HepG2 (cell line): ENCODE data around the gene PPP1R1B. TPM values are rescaled to one million over a fixed set of nuclear protein-coding genes. Genes with fewer than 3 reads are reported as not detected.
A peak's percentile ranks its signal among the peaks of the same experiment; 100 is the strongest.

Experiments used
- ARID3A ChIP-seq: IDR thresholded peaks from 2 replicates; pipeline ENCODE4 v1.6.1; 2012; ENCODE audit warnings: low read depth, low read length, improper control_type of control experiment
- BRCA1 ChIP-seq: sonication (generic); formaldehyde crosslinking; IDR thresholded peaks from 2 replicates; pipeline ENCODE4 v1.4.0; 2020; ENCODE audit warnings: missing genetic modification reagents
- CREB1 ChIP-seq, 2 experiments: fragments of 450-650 bp in 1 of 2; IDR thresholded peaks; 2 replicates each; pipeline ENCODE4 v1.6.1; 2016 to 2017; ENCODE audit warnings: control low read depth in 1 of 2, mild to moderate bottlenecking in 1 of 2, missing compliant biosample characterization in 1 of 2, missing genetic modification characterization in 1 of 2
- ERF ChIP-seq: IDR thresholded peaks from 2 replicates; pipeline ENCODE4 v1.6.1; 2018; ENCODE audit warnings: missing biosample characterization, missing genetic modification reagents
- FOXJ3 ChIP-seq: sonication (generic); formaldehyde crosslinking; IDR thresholded peaks from 2 replicates; pipeline ENCODE4 v1.4.0; 2020; ENCODE audit warnings: missing genetic modification reagents, mild to moderate bottlenecking, borderline replicate concordance
- FOXO1 ChIP-seq: sonication (generic); formaldehyde crosslinking; IDR thresholded peaks from 2 replicates; pipeline ENCODE4 v1.4.0; 2020; ENCODE audit warnings: missing genetic modification reagents
- HNRNPL ChIP-seq: fragments of 200-400 bp; formaldehyde crosslinking; IDR thresholded peaks from 2 replicates; pipeline ENCODE4 v1.6.1; 2017; ENCODE audit warnings: mild to moderate bottlenecking, low read depth, low read length
- YY1 ChIP-seq: IDR thresholded peaks from 2 replicates; pipeline ENCODE4 v1.6.1; 2011; ENCODE audit warnings: low read length, low read depth, moderate library complexity, mild to moderate bottlenecking; ENCODE audit not compliant: insufficient read depth, insufficient replicate concordance
- ZBTB43 ChIP-seq: sonication (generic); formaldehyde crosslinking; conservative IDR thresholded peaks from 2 replicates; pipeline ENCODE4 v1.4.0; 2020; ENCODE audit warnings: missing genetic modification reagents
- ZBTB7A ChIP-seq: sonication (generic); formaldehyde crosslinking; IDR thresholded peaks from 2 replicates; pipeline ENCODE4 v1.8.0; 2022; ENCODE audit warnings: mild to moderate bottlenecking, missing genetic modification reagents
- ZC3H13 ChIP-seq: sonication (generic); formaldehyde crosslinking; IDR thresholded peaks from 2 replicates; pipeline ENCODE4 v1.8.1; 2023; ENCODE audit warnings: mild to moderate bottlenecking, missing genetic modification reagents, moderate library complexity
- ZFP1 ChIP-seq: IDR thresholded peaks from 2 replicates; pipeline ENCODE4 v1.6.1; 2016
- ZNF101 ChIP-seq: sonication (generic); formaldehyde crosslinking; IDR thresholded peaks from 2 replicates; pipeline ENCODE4 v1.4.0; 2020; ENCODE audit warnings: mild to moderate bottlenecking, low read depth, missing genetic modification reagents, borderline replicate concordance
- ZNF230 ChIP-seq: sonication (generic); formaldehyde crosslinking; IDR thresholded peaks from 2 replicates; pipeline ENCODE4 v1.4.0; 2020; ENCODE audit warnings: mild to moderate bottlenecking, missing genetic modification reagents
- ZNF816 ChIP-seq: sonication (generic); formaldehyde crosslinking; IDR thresholded peaks from 2 replicates; pipeline ENCODE4 v1.8.0; 2022; ENCODE audit warnings: missing genetic modification reagents, mild to moderate bottlenecking, borderline replicate concordance
- ZSCAN31 ChIP-seq: sonication (generic); formaldehyde crosslinking; IDR thresholded peaks from 2 replicates; pipeline ENCODE4 v1.5.0; 2020; ENCODE audit warnings: low read depth, mild to moderate bottlenecking, missing genetic modification reagents
- polyA plus RNA-seq, 8 experiments: library from polyadenylated mRNA; depleted of rRNA in 3 of 8; stranded (reverse) in 7 of 8; unstranded in 1 of 8; fragments of >200 nt; fragmentation: Illumina TruSeq in 4 of 8; extraction: Trizol in 4 of 8; gene quantifications; 2 replicates each; pipeline versions ENCODE4 v1.2.1 to v1.2.3, GENCODE V29; 2011 to 2016; ENCODE audit warnings: low read depth in 4 of 8, missing spikeins in 1 of 8, mixed read lengths in 1 of 8; ENCODE audit not compliant: insufficient read depth in 1 of 8
- total RNA-seq, 5 experiments: library from RNA; depleted of rRNA; stranded (reverse); fragments of >200 nt; fragmentation: Illumina TruSeq; extraction: Trizol; gene quantifications; 2 replicates each; pipeline ENCODE4 v1.2.3, GENCODE V29; 2016; ENCODE audit warnings: low read depth in 1 of 5
- TF ChIP-seq, protein P1 (sequence below): sonication (generic); formaldehyde crosslinking; conservative IDR thresholded peaks from 2 replicates; pipeline ENCODE4 v1.8.0; 2022; ENCODE audit warnings: low read depth, missing genetic modification reagents
- TF ChIP-seq, protein P2 (sequence below): sonication (generic); formaldehyde crosslinking; IDR thresholded peaks from 2 replicates; pipeline ENCODE4 v1.8.0; 2022; ENCODE audit warnings: low read depth, missing genetic modification reagents
- TF ChIP-seq, protein P3 (sequence below): sonication (generic); formaldehyde crosslinking; IDR thresholded peaks from 2 replicates; pipeline ENCODE4 v1.4.0; 2020; ENCODE audit warnings: missing genetic modification reagents
- TF ChIP-seq, protein P4 (sequence below): IDR thresholded peaks from 2 replicates; pipeline ENCODE4 v1.6.1; 2016; ENCODE audit warnings: control low read depth

Gene PPP1R1B
- total and polyA plus RNA-seq, 2 of the 13 experiments (the other 11 are each of a cell fraction or from before 2014, with no cell fraction given), result 0.08 TPM; not detected in 1

GRCh38 chr17:39674702-39675389 is 48.1 kb downstream of the PPP1R1B start (continued):
- TF ChIP-seq ERF, result peak; percentile 75; the same call in 1 of the 2 replicates
- no peak for TF ChIP-seq ZC3H13 (CRISPR knock-in tag)
- no peak for TF ChIP-seq YY1
- TF ChIP-seq HNRNPL, result 0 out of 2 replicates have a peak, but pooled peaks have one; percentile 21
- no peak for TF ChIP-seq CREB1 (IDR thresholded peaks at IDR 0.05)
- no peak for TF ChIP-seq CREB1 (CRISPR knock-in tag; IDR thresholded peaks at IDR 0.05)
- TF ChIP-seq, protein P1, sequence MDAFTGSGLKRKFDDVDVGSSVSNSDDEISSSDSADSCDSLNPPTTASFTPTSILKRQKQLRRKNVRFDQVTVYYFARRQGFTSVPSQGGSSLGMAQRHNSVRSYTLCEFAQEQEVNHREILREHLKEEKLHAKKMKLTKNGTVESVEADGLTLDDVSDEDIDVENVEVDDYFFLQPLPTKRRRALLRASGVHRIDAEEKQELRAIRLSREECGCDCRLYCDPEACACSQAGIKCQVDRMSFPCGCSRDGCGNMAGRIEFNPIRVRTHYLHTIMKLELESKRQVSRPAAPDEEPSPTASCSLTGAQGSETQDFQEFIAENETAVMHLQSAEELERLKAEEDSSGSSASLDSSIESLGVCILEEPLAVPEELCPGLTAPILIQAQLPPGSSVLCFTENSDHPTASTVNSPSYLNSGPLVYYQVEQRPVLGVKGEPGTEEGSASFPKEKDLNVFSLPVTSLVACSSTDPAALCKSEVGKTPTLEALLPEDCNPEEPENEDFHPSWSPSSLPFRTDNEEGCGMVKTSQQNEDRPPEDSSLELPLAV (CRISPR knock-in tag), result no peak
- peak; percentile 53; the same call in 1 of the 2 replicates for TF ChIP-seq FOXO1 (CRISPR knock-in tag)
- 0 out of 2 replicates have a peak, but pooled peaks have one; percentile 57 for TF ChIP-seq FOXJ3
- TF ChIP-seq ZSCAN31 (CRISPR knock-in tag), result 0 out of 2 replicates have a peak, but pooled peaks have one; percentile 13
- no peak for TF ChIP-seq ARID3A
- TF ChIP-seq ZFP1 (CRISPR knock-in tag), result 0 out of 2 replicates have a peak, but pooled peaks have one; percentile 21
- TF ChIP-seq BRCA1 (CRISPR knock-in tag), result 0 out of 2 replicates have a peak, but pooled peaks have one; percentile 55
- TF ChIP-seq ZNF101 (CRISPR knock-in tag), result no peak
- TF ChIP-seq ZBTB43, result no peak
- TF ChIP-seq ZNF230 (CRISPR knock-in tag), result no peak
- TF ChIP-seq ZNF816 (CRISPR knock-in tag), result no peak
- TF ChIP-seq, protein P2, sequence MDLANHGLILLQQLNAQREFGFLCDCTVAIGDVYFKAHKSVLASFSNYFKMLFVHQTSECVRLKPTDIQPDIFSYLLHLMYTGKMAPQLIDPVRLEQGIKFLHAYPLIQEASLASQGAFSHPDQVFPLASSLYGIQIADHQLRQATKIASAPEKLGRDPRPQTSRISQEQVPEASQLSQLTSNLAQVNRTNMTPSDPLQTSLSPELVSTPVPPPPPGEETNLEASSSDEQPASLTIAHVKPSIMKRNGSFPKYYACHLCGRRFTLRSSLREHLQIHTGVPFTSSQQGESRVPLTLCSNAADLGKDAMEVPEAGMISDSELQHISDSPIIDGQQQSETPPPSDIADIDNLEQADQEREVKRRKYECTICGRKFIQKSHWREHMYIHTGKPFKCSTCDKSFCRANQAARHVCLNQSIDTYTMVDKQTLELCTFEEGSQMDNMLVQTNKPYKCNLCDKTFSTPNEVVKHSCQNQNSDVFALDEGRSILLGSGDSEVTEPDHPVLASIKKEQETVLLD, result no peak
- TF ChIP-seq, protein P3, sequence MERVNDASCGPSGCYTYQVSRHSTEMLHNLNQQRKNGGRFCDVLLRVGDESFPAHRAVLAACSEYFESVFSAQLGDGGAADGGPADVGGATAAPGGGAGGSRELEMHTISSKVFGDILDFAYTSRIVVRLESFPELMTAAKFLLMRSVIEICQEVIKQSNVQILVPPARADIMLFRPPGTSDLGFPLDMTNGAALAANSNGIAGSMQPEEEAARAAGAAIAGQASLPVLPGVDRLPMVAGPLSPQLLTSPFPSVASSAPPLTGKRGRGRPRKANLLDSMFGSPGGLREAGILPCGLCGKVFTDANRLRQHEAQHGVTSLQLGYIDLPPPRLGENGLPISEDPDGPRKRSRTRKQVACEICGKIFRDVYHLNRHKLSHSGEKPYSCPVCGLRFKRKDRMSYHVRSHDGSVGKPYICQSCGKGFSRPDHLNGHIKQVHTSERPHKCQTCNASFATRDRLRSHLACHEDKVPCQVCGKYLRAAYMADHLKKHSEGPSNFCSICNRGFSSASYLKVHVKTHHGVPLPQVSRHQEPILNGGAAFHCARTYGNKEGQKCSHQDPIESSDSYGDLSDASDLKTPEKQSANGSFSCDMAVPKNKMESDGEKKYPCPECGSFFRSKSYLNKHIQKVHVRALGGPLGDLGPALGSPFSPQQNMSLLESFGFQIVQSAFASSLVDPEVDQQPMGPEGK (CRISPR knock-in tag), result peak; percentile 93
- TF ChIP-seq, protein P4, sequence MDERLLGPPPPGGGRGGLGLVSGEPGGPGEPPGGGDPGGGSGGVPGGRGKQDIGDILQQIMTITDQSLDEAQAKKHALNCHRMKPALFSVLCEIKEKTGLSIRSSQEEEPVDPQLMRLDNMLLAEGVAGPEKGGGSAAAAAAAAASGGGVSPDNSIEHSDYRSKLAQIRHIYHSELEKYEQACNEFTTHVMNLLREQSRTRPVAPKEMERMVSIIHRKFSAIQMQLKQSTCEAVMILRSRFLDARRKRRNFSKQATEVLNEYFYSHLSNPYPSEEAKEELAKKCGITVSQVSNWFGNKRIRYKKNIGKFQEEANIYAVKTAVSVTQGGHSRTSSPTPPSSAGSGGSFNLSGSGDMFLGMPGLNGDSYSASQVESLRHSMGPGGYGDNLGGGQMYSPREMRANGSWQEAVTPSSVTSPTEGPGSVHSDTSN (CRISPR knock-in tag), result no peak
- TF ChIP-seq ZBTB7A (CRISPR knock-in tag), result peak; percentile 92
